Measurements from ENCODE around the gene PALLD.

PALLD gene

GRCh38 chr4:168736860-168737805 lies 240.3 kb downstream of the PALLD start:
- no peak for DNase-seq

- peak; percentile 71 for DNase-seq
Measured at GRCh38 chr4:168737806-168738172, 240.9 kb downstream of the PALLD start.

GRCh38 chr4:168739886-168740285 lies 243.0 kb downstream of the PALLD start:
- DNase-seq, result no peak

GRCh38 chr4:168740691-168741090 lies 243.8 kb downstream of the PALLD start:
- no peak for DNase-seq

GRCh38 chr4:168741281-168742173 lies 244.7 kb downstream of the PALLD start:
- DNase-seq, result no peak

GRCh38 chr4:168743131-168743530 lies 246.3 kb downstream of the PALLD start:
- DNase-seq, result no peak

- DNase-seq, result no peak
Measured at GRCh38 chr4:168743601-168744000, 246.7 kb downstream of the PALLD start.

GRCh38 chr4:168744021-168744420 lies 247.2 kb downstream of the PALLD start:
- DNase-seq, result peak; percentile 44

GRCh38 chr4:168748807-168749206 lies 252.0 kb downstream of the PALLD start:
- DNase-seq, result no peak

- DNase-seq, result peak; percentile 58
Measured at GRCh38 chr4:168751263-168752225, 254.7 kb downstream of the PALLD start.

- DNase-seq, result peak; percentile 64
Measured at GRCh38 chr4:168755598-168756477, 259.0 kb downstream of the PALLD start.

- DNase-seq, result no peak
Measured at GRCh38 chr4:168757500-168757899, 260.6 kb downstream of the PALLD start.

- peak; percentile 98 for DNase-seq
Measured at GRCh38 chr4:168758351-168758876, 261.6 kb downstream of the PALLD start.

- DNase-seq, result no peak
Measured at GRCh38 chr4:168759321-168759720, 262.5 kb downstream of the PALLD start.

- DNase-seq, result no peak
Measured at GRCh38 chr4:168759959-168760527, 263.2 kb downstream of the PALLD start.

GRCh38 chr4:168761066-168761465 lies 264.2 kb downstream of the PALLD start:
- no peak for DNase-seq

GRCh38 chr4:168765322-168765721 lies 268.5 kb downstream of the PALLD start:
- no peak for DNase-seq

GRCh38 chr4:168765726-168766125 lies 268.9 kb downstream of the PALLD start:
- DNase-seq, result peak; percentile 82

- peak; percentile 83 for DNase-seq
Measured at GRCh38 chr4:168766604-168767316, 269.9 kb downstream of the PALLD start.

GRCh38 chr4:168769416-168769815 lies 272.6 kb downstream of the PALLD start:
- DNase-seq, result peak; percentile 80
